HepG2 (cell line): Measurements from ENCODE around the gene JKAMP. TPM values are rescaled to one million over a fixed set of nuclear protein-coding genes. Genes with fewer than 3 reads are reported as not detected.

Experiments used
- ATAC-seq: fragments of 200-7000 bp; cut with Tn5 transposase; 3 replicates; pipeline ENCODE4 v1.9.1; 2020; ENCODE audit warnings: mild to moderate bottlenecking, moderate library complexity
- BruUV-seq: library from RNA; stranded (reverse); fragments of 400-500 nt; replicated peaks from 2 replicates; lab custom pipeline; 2021; lab: Mats Ljungman, UMichigan
- CTCF ChIA-PET: fragments of 300-600 bp; formaldehyde crosslinking; extraction: SDS; loops from one replicate; lab custom pipeline; 2021; ENCODE audit warnings: low total read pairs, inconsistent platforms, low intra/inter-chr PET ratio; lab: Yijun Ruan, JAX
- POLR2A ChIA-PET: fragments of 350-600 bp; sonication (Branson Sonifier 250); formaldehyde crosslinking; loops from one replicate; lab custom pipeline; 2020; ENCODE audit warnings: antibody characterized with exemption, inconsistent platforms; lab: Yijun Ruan, JAX
- DNase-seq: peaks from one replicate; pipeline ENCODE4 v3.0.0-alpha.2; 2015; ENCODE audit warnings: low spot score
- FAIRE-seq: peaks from 3 replicates; lab custom pipeline; 2011; peaks lifted over from hg19 to GRCh38; lab: Jason Lieb, UNC
- H2AFZ ChIP-seq: one replicate; pipeline ENCODE4 v1.6.1; 2011; ENCODE audit warnings: low read length, inconsistent platforms
- H3K27ac ChIP-seq: fragments of 300-600 bp; 3 replicates; pipeline ENCODE4 v1.8.0; 2011; ENCODE audit warnings: mixed run types, mild to moderate bottlenecking, mixed read lengths, low read length, inconsistent platforms; ENCODE audit not compliant: insufficient read depth; ENCODE audit errors: extremely low read length
- H3K27me3 ChIP-seq, 2 experiments: fragments of 200-600 bp in 1 of 2; 2 replicates in 1 of 2; 3 replicates in 1 of 2; pipeline versions ENCODE4 v1.6.0 to v1.8.0; 2011; ENCODE audit warnings: low read length in 2 of 2, mild to moderate bottlenecking in 2 of 2, moderate library complexity in 2 of 2, inconsistent platforms in 1 of 2; ENCODE audit not compliant: insufficient read depth in 2 of 2, control insufficient read depth in 1 of 2
- H3K36me3 ChIP-seq, 2 experiments: fragments of 200-600 bp in 1 of 2; replicated peaks in 1 of 2; 2 replicates in 1 of 2; 3 replicates in 1 of 2; pipeline versions ENCODE4 v1.5.1 to v1.8.0; 2011; ENCODE audit warnings: low read length in 2 of 2, inconsistent platforms in 1 of 2; ENCODE audit not compliant: insufficient read depth in 2 of 2, control insufficient read depth in 1 of 2
- H3K4me1 ChIP-seq: 2 replicates; pipeline ENCODE4 v1.5.1; 2012; ENCODE audit warnings: low read length, inconsistent platforms; ENCODE audit not compliant: insufficient read depth
- H3K4me2 ChIP-seq: 2 replicates; pipeline ENCODE4 v1.6.0; 2011; ENCODE audit warnings: low read depth, low read length, inconsistent platforms
- H3K4me3 ChIP-seq, 3 experiments: fragments of 200-600 bp in 1 of 3; sonication (generic), shearing (Covaris generic) in 1 of 3; replicated peaks in 1 of 3; 2 replicates each; pipeline ENCODE4 v1.5.1; 2011 to 2016; ENCODE audit warnings: low read length in 3 of 3, inconsistent platforms in 2 of 3, low read depth in 2 of 3, mild to moderate bottlenecking in 2 of 3, control low read depth in 1 of 3, mixed read lengths in 1 of 3; ENCODE audit not compliant: insufficient read depth in 1 of 3
- H3K79me2 ChIP-seq: one replicate; pipeline ENCODE4 v1.6.1; 2011; ENCODE audit warnings: low read length, inconsistent platforms; ENCODE audit not compliant: insufficient read depth
- H3K9ac ChIP-seq: 2 replicates; pipeline ENCODE4 v1.6.0; 2011; ENCODE audit warnings: mild to moderate bottlenecking, low read depth, low read length, inconsistent platforms; ENCODE audit not compliant: insufficient read depth
- H3K9me3 ChIP-seq: 2 replicates; pipeline ENCODE4 v1.5.1; 2012; ENCODE audit warnings: mild to moderate bottlenecking, low read length
- H4K20me1 ChIP-seq: 2 replicates; pipeline ENCODE4 v1.6.0; 2011; ENCODE audit warnings: inconsistent platforms, mild to moderate bottlenecking, low read length, moderate library complexity; ENCODE audit not compliant: insufficient read depth
- ARID5B ChIP-seq: IDR thresholded peaks from 2 replicates; pipeline ENCODE4 v1.4.0; 2020; ENCODE audit warnings: mild to moderate bottlenecking, missing genetic modification reagents
- BHLHE40 ChIP-seq: IDR thresholded peaks from 2 replicates; pipeline ENCODE4 v1.6.1; 2011; ENCODE audit warnings: low read length, improper control_type of control experiment
- FOXM1 ChIP-seq: sonication (generic); formaldehyde crosslinking; IDR thresholded peaks from 2 replicates; pipeline ENCODE4 v1.5.0; 2020; ENCODE audit warnings: missing genetic modification reagents
- HOXA9 ChIP-seq: sonication (generic); formaldehyde crosslinking; IDR thresholded peaks from 2 replicates; pipeline ENCODE4 v1.8.1; 2022; ENCODE audit warnings: missing genetic modification reagents, mild to moderate bottlenecking, moderate library complexity, borderline replicate concordance
- TMF1 ChIP-seq: sonication (generic); formaldehyde crosslinking; IDR thresholded peaks from 2 replicates; pipeline ENCODE4 v1.8.1; 2022; ENCODE audit warnings: low read depth, missing genetic modification reagents
- TOPORS ChIP-seq: sonication (generic); formaldehyde crosslinking; IDR thresholded peaks from 2 replicates; pipeline ENCODE4 v1.8.0; 2023; ENCODE audit warnings: mild to moderate bottlenecking, missing genetic modification reagents
- ZNF451 ChIP-seq: sonication (generic); formaldehyde crosslinking; IDR thresholded peaks from 2 replicates; pipeline ENCODE4 v1.5.0; 2020; ENCODE audit warnings: mild to moderate bottlenecking, missing genetic modification reagents
- WGBS: methylation state at CpG from one replicate; pipeline ENCODE4 v1.1.6; 2017; ENCODE audit warnings: low lambda C conversion rate; 5-methylcytosine and 5-hydroxymethylcytosine counted together
- in situ Hi-C: cut with HindIII; loops from 2 replicates; pipeline ENCODE4 v1.10.0; 2017; ENCODE audit warnings: low pct_unique_long_range_greater_than_20kb; ENCODE audit not compliant: extremely low pct_ligation_motif_present
- intact Hi-C: fragments of 100-400 bp; cut with micrococcal nuclease; formaldehyde crosslinking; loops from one replicate; pipeline ENCODE4 v1.10.0; 2022; ENCODE audit not compliant: unreplicated experiment
- polyA plus RNA-seq, 8 experiments: library from polyadenylated mRNA; depleted of rRNA in 3 of 8; stranded (reverse) in 7 of 8; unstranded in 1 of 8; fragments of >200 nt; fragmentation: Illumina TruSeq in 4 of 8; extraction: Trizol in 4 of 8; gene quantifications; 2 replicates each; pipeline versions ENCODE4 v1.2.1 to v1.2.3, GENCODE V29; 2011 to 2016; ENCODE audit warnings: low read depth in 4 of 8, missing spikeins in 1 of 8, mixed read lengths in 1 of 8; ENCODE audit not compliant: insufficient read depth in 1 of 8
- total RNA-seq, 5 experiments: library from RNA; depleted of rRNA; stranded (reverse); fragments of >200 nt; fragmentation: Illumina TruSeq; extraction: Trizol; gene quantifications; 2 replicates each; pipeline ENCODE4 v1.2.3, GENCODE V29; 2016; ENCODE audit warnings: low read depth in 1 of 5

The JKAMP gene
- total and polyA plus RNA-seq, 2 of the 13 experiments (the other 11 are each of a cell fraction or from before 2014, with no cell fraction given): 56.4 to 135 TPM

- ChIA-PET CTCF (no interaction called here), POLR2A (no interaction called here)
- no peaks in the 10 kb centered on the region for H3K4me1 ChIP-seq
- FAIRE-seq: no peak
- TF ChIP-seq TOPORS (CRISPR knock-in tag) (no peak), TMF1 (CRISPR knock-in tag) (no peak)
- no TSS peak for BruUV-seq
- in situ Hi-C loops (no loop called here), intact Hi-C loops (no loop called here)
- H3K79me2 ChIP-seq: no peaks in the 10 kb centered on the region
- H3K27me3 ChIP-seq: peaks cover 0 to 6% of the 10 kb centered on the region in 2 experiments; a peak in 2 of 5 replicates
- H3K4me3 ChIP-seq: no peak overlapping the region
- DNase-seq: no peak
- ATAC-seq: no peak
- no peak overlapping the region for H3K27ac ChIP-seq
- no peak overlapping the region for H3K9ac ChIP-seq
- no peak overlapping the region for H2AFZ ChIP-seq
- 60% methylated on average over 1 of the region's 1 CpG for WGBS
- H4K20me1 ChIP-seq: no peaks in the 10 kb centered on the region
- no peaks in the 10 kb centered on the region for H3K9me3 ChIP-seq
- H3K36me3 ChIP-seq: no peaks in the 10 kb centered on the region
- no peak overlapping the region for H3K4me2 ChIP-seq
Observed at GRCh38 chr14:59532419-59532818, 48.1 kb downstream of the JKAMP start.

DNA sequence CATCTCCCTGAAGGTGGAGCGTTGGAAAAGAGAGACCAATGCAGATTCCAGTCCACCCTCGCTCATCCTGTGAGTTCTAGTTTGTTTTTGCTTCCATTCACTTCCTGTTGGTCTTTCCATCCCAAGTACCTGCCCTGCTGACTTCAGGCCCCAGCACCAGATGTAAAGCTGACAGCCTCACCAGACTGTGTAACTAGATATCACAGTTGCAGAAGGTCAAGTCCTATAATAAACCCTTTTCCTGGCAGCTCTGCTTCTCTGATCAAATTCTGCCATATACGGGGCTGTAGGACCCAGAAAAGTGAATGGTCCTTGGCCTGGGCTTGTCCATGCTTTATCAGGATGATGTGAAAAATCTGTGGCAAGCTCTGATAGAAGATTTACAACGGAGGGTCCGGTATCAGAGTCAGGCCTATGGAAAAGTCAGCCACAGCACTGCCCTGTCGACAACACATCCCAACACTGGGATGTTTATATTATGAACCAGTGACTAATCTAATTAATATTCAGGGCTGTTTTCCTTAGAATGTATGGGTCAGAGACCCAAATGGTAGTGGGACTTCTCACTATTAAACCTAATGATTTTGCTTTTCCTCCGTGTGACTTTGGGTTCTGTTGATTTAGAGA lies 50.2 kb downstream of the JKAMP start:
- ChIA-PET CTCF (no interaction called here), POLR2A (no interaction called here)
- H3K4me1 ChIP-seq: no peaks in the 10 kb centered on the region
- H3K9me3 ChIP-seq: no peaks in the 10 kb centered on the region
- FAIRE-seq (no peak), ATAC-seq (no peak)
- H3K4me2 ChIP-seq: no peak overlapping the region
- intact Hi-C loops: no loop called here
- H2AFZ ChIP-seq: no peak overlapping the region
- H3K4me3 ChIP-seq: no peak overlapping the region
- peaks cover 0 to 6% of the 10 kb centered on the region in 2 experiments; a peak in 2 of 5 replicates for H3K27me3 ChIP-seq
- H3K27ac ChIP-seq: no peak overlapping the region
- WGBS: 20% methylated on average over 7 of the region's 7 CpGs
- H3K79me2 ChIP-seq: no peaks in the 10 kb centered on the region
- H3K36me3 ChIP-seq: no peaks in the 10 kb centered on the region
- BruUV-seq: no TSS peak
- TF ChIP-seq HOXA9 (CRISPR knock-in tag) (no peak), BHLHE40 (no peak), ARID5B (CRISPR knock-in tag) (no peak), ZNF451 (CRISPR knock-in tag) (no peak), FOXM1 (CRISPR knock-in tag) (no peak)
- TF ChIP-seq, all 625 proteins: peak for 0
- Histone ChIP-seq H4K20me1 (no peaks in the 10 kb centered on the region), H3K9ac (no peak overlapping the region)
- in situ Hi-C loops: no loop called here
- DNase-seq: no peak
